Mammary epithelial cell (primary cell): Measurements from ENCODE around the gene CYP4F3.

Experiments
- EZH2 ChIP-seq: IDR thresholded peaks from 2 replicates; pipeline ENCODE4 v1.6.1; 2012; ENCODE audit warnings: low read length, inconsistent platforms, borderline replicate concordance
- TF ChIP-seq, protein P1 (sequence below), 2 donors: IDR thresholded peaks in 1 of 2; conservative IDR thresholded peaks in 1 of 2; 2 replicates each; pipeline ENCODE4 v1.5.1; 2011 to 2012; ENCODE audit warnings: inconsistent platforms in 2 of 2, low read length in 2 of 2, mild to moderate bottlenecking in 2 of 2, control low read depth in 1 of 2, low read depth in 1 of 2; ENCODE audit not compliant: insufficient read depth in 1 of 2; ENCODE audit errors: extremely low read depth in 1 of 2

DNA sequence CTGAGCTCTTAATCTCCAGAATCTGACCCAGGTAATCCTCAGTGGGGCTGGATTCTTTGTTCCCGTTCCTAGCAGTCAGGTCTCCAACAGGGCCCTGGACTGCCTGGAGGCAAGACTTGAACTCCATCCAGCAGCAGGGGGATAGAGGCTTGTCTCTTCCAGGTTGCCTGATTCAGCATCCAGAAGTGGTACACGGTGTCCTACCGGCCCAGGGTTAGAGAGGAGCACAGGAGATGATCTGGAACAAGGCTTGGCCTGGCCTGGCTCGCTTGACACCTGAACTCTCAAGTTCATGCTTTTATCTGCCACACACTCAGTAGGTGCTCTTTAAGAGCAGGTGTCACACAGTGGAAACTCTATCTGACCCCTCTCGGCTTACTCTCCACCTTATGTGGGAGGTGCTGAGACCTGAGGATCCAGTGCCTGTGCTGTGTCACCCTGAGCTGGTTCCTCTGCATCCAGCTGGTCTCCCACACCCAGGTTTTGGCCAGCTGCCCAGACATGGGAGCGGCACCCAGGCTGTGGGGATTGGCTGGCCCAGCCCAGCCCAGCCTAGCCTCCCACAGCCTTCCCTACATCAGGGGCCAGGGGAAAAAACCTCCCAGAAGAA is at the start of gene CYP4F3:
- TF ChIP-seq, protein P1, sequence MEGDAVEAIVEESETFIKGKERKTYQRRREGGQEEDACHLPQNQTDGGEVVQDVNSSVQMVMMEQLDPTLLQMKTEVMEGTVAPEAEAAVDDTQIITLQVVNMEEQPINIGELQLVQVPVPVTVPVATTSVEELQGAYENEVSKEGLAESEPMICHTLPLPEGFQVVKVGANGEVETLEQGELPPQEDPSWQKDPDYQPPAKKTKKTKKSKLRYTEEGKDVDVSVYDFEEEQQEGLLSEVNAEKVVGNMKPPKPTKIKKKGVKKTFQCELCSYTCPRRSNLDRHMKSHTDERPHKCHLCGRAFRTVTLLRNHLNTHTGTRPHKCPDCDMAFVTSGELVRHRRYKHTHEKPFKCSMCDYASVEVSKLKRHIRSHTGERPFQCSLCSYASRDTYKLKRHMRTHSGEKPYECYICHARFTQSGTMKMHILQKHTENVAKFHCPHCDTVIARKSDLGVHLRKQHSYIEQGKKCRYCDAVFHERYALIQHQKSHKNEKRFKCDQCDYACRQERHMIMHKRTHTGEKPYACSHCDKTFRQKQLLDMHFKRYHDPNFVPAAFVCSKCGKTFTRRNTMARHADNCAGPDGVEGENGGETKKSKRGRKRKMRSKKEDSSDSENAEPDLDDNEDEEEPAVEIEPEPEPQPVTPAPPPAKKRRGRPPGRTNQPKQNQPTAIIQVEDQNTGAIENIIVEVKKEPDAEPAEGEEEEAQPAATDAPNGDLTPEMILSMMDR (conservative IDR thresholded peaks at IDR 0.05 in 1 of 2, IDR thresholded peaks at IDR 0.05 in 1 of 2; ENCODE audit: extremely low read depth in 1 of 2, insufficient read depth in 1 of 2, low read depth in 1 of 2, low read length in 2 of 2), result no peak
- TF ChIP-seq EZH2, result no peak
